Progenitor cell of endocrine pancreas (in vitro differentiated cells): ENCODE results near the gene ASIC2. TPM values are rescaled to one million over a fixed set of nuclear protein-coding genes. Genes with fewer than 3 reads are reported as not detected.

ENCODE experiments used
- DNase-seq: peaks from one replicate; pipeline ENCODE4 v3.0.0; 2021; ENCODE audit warnings: low spot score; ENCODE audit not compliant: unreplicated experiment
- H3K27ac Mint-ChIP-seq: 2 replicates; pipeline ENCODE4 v1.8.0; 2021; ENCODE audit warnings: mild to moderate bottlenecking, moderate library complexity, mixed read lengths
- H3K27me3 Mint-ChIP-seq: 2 replicates; pipeline ENCODE4 v1.8.0; 2021; ENCODE audit warnings: mixed read lengths
- H3K36me3 Mint-ChIP-seq: 2 replicates; pipeline ENCODE4 v1.8.0; 2022; ENCODE audit warnings: mixed read lengths; ENCODE audit not compliant: insufficient read depth
- H3K4me1 Mint-ChIP-seq: 2 replicates; pipeline ENCODE4 v1.8.0; 2021; ENCODE audit warnings: low read depth, mixed read lengths
- H3K4me3 Mint-ChIP-seq: 2 replicates; pipeline ENCODE4 v1.8.0; 2021; ENCODE audit warnings: low read depth, mild to moderate bottlenecking, moderate library complexity, mixed read lengths
- H3K9me3 Mint-ChIP-seq: 2 replicates; pipeline ENCODE4 v1.8.0; 2021; ENCODE audit warnings: low read depth, mixed read lengths
- CTCF ChIP-seq: fragments of 200-600 bp; sonication (generic); IDR thresholded peaks from one replicate; pipeline ENCODE4 v1.5.0; 2021; ENCODE audit warnings: antibody characterized with exemption, mild to moderate bottlenecking; ENCODE audit not compliant: unreplicated experiment
- total RNA-seq: library from RNA; stranded (reverse); gene quantifications from 2 replicates; pipeline ENCODE4 v1.2.1, GENCODE V29; 2021

Gene ASIC2
- total RNA-seq, 1 donor from 2014 or later, result 0.29 TPM

- no peak for TF ChIP-seq CTCF
- no peak for DNase-seq
- no peaks in the 10 kb centered on the region for H3K36me3 Mint-ChIP-seq
- no peak overlapping the region for H3K27ac Mint-ChIP-seq
- H3K4me3 Mint-ChIP-seq, result no peak overlapping the region
- H3K9me3 Mint-ChIP-seq, result no peaks in the 10 kb centered on the region
- H3K27me3 Mint-ChIP-seq, result peaks cover 18% of the 10 kb centered on the region
- H3K4me1 Mint-ChIP-seq, result no peaks in the 10 kb centered on the region
These were observed 196.9 kb downstream of the ASIC2 start for GRCh38 chr17:33096161-33096560.

GRCh38 chr17:33091271-33091670, 201.8 kb downstream of the ASIC2 start:
- Mint-ChIP-seq H3K27ac (no peak overlapping the region), H3K4me1 (peaks cover 7% of the 10 kb centered on the region), H3K27me3 (peaks cover 43% of the 10 kb centered on the region), H3K4me3 (no peak overlapping the region), H3K36me3 (no peaks in the 10 kb centered on the region), H3K9me3 (no peaks in the 10 kb centered on the region)
- DNase-seq, result no peak
- no peak for TF ChIP-seq CTCF

- no peak for DNase-seq
- Mint-ChIP-seq H3K4me1 (peaks cover 10% of the 10 kb centered on the region), H3K4me3 (no peak overlapping the region), H3K27ac (no peak overlapping the region), H3K9me3 (no peaks in the 10 kb centered on the region), H3K36me3 (no peaks in the 10 kb centered on the region), H3K27me3 (peaks cover 43% of the 10 kb centered on the region)
- TF ChIP-seq CTCF, result no peak
These were observed 202.3 kb downstream of the ASIC2 start for GRCh38 chr17:33090806-33091205.

GRCh38 chr17:33086878-33087277, 206.2 kb downstream of the ASIC2 start:
- DNase-seq, result no peak
- no peak overlapping the region for H3K4me3 Mint-ChIP-seq
- no peak for TF ChIP-seq CTCF
- H3K36me3 Mint-ChIP-seq, result no peaks in the 10 kb centered on the region
- H3K27ac Mint-ChIP-seq, result no peak overlapping the region
- H3K4me1 Mint-ChIP-seq, result peaks cover 10% of the 10 kb centered on the region
- peaks cover 33% of the 10 kb centered on the region for H3K27me3 Mint-ChIP-seq
- H3K9me3 Mint-ChIP-seq, result no peaks in the 10 kb centered on the region

- H3K27me3 Mint-ChIP-seq, result peaks cover 35% of the 10 kb centered on the region
- H3K4me1 Mint-ChIP-seq, result peaks cover 10% of the 10 kb centered on the region
- no peak for TF ChIP-seq CTCF
- H3K4me3 Mint-ChIP-seq, result no peak overlapping the region
- no peak overlapping the region for H3K27ac Mint-ChIP-seq
- H3K36me3 Mint-ChIP-seq, result no peaks in the 10 kb centered on the region
- H3K9me3 Mint-ChIP-seq, result no peaks in the 10 kb centered on the region
- DNase-seq, result no peak
These were observed 207.1 kb downstream of the ASIC2 start for GRCh38 chr17:33086041-33086440.
